WTC11 (cell line): ENCODE data around the gene POFUT2.

Source experiments
- AFF4 ChIP-seq: sonication (generic); formaldehyde crosslinking; IDR thresholded peaks from 2 replicates; pipeline ENCODE4 v1.8.1; 2023; ENCODE audit warnings: mild to moderate bottlenecking, missing genetic modification reagents, borderline replicate concordance
- CBFB ChIP-seq: sonication (generic); formaldehyde crosslinking; IDR thresholded peaks from 2 replicates; pipeline ENCODE4 v1.8.1; 2022; ENCODE audit warnings: mild to moderate bottlenecking, low read depth, missing genetic modification reagents
- CREM ChIP-seq: sonication (generic); formaldehyde crosslinking; IDR thresholded peaks from 2 replicates; pipeline ENCODE4 v1.8.1; 2022; ENCODE audit warnings: mild to moderate bottlenecking, missing genetic modification reagents, moderate library complexity
- CTCF ChIP-seq: fragments of 200-600 bp; IDR thresholded peaks from 2 replicates; pipeline ENCODE4 v1.8.0; 2022; ENCODE audit warnings: antibody characterized with exemption
- KAT7 ChIP-seq: sonication (generic); formaldehyde crosslinking; IDR thresholded peaks from 2 replicates; pipeline ENCODE4 v1.8.1; 2023; ENCODE audit warnings: missing genetic modification reagents, mild to moderate bottlenecking, borderline replicate concordance
- NR1H2 ChIP-seq: sonication (generic); formaldehyde crosslinking; IDR thresholded peaks from 2 replicates; pipeline ENCODE4 v1.9.0; 2021; ENCODE audit warnings: mild to moderate bottlenecking, moderate library complexity, missing genetic modification reagents
- PRDM15 ChIP-seq: sonication (generic); formaldehyde crosslinking; IDR thresholded peaks from 2 replicates; pipeline ENCODE4 v1.8.0; 2022; ENCODE audit warnings: missing genetic modification reagents
- RELA ChIP-seq: sonication (generic); formaldehyde crosslinking; IDR thresholded peaks from 2 replicates; pipeline ENCODE4 v1.8.1; 2022; ENCODE audit warnings: missing genetic modification reagents, mild to moderate bottlenecking, borderline replicate concordance
- TEAD4 ChIP-seq: sonication (generic); formaldehyde crosslinking; IDR thresholded peaks from 2 replicates; pipeline ENCODE4 v1.8.0; 2022; ENCODE audit warnings: mild to moderate bottlenecking, missing genetic modification reagents
- ZNF219 ChIP-seq: sonication (generic); formaldehyde crosslinking; IDR thresholded peaks from 2 replicates; pipeline ENCODE4 v1.8.0; 2023; ENCODE audit warnings: missing genetic modification reagents, mild to moderate bottlenecking, borderline replicate concordance
- TF ChIP-seq, protein P1 (sequence below): fragments of 250-450 bp; sonication (Bioruptor Pico); IDR thresholded peaks from 2 replicates; pipeline ENCODE4 v1.9.0; 2021; ENCODE audit warnings: mild to moderate bottlenecking
- TF ChIP-seq, protein P2 (sequence below): sonication (generic); formaldehyde crosslinking; IDR thresholded peaks from 2 replicates; pipeline ENCODE4 v1.8.0; 2022; ENCODE audit warnings: mild to moderate bottlenecking, missing genetic modification reagents
- TF ChIP-seq, protein P3 (sequence below): sonication (generic); formaldehyde crosslinking; IDR thresholded peaks from 2 replicates; pipeline ENCODE4 v1.8.1; 2022; ENCODE audit warnings: missing genetic modification reagents, borderline replicate concordance
- TF ChIP-seq, protein P4 (sequence below): sonication (generic); formaldehyde crosslinking; IDR thresholded peaks from 2 replicates; pipeline ENCODE4 v1.8.1; 2023; ENCODE audit warnings: mild to moderate bottlenecking, moderate library complexity, missing genetic modification reagents

- TF ChIP-seq, protein P1, sequence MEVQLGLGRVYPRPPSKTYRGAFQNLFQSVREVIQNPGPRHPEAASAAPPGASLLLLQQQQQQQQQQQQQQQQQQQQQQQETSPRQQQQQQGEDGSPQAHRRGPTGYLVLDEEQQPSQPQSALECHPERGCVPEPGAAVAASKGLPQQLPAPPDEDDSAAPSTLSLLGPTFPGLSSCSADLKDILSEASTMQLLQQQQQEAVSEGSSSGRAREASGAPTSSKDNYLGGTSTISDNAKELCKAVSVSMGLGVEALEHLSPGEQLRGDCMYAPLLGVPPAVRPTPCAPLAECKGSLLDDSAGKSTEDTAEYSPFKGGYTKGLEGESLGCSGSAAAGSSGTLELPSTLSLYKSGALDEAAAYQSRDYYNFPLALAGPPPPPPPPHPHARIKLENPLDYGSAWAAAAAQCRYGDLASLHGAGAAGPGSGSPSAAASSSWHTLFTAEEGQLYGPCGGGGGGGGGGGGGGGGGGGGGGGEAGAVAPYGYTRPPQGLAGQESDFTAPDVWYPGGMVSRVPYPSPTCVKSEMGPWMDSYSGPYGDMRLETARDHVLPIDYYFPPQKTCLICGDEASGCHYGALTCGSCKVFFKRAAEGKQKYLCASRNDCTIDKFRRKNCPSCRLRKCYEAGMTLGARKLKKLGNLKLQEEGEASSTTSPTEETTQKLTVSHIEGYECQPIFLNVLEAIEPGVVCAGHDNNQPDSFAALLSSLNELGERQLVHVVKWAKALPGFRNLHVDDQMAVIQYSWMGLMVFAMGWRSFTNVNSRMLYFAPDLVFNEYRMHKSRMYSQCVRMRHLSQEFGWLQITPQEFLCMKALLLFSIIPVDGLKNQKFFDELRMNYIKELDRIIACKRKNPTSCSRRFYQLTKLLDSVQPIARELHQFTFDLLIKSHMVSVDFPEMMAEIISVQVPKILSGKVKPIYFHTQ (CRISPR knock-in tag), result no peak
- TF ChIP-seq CTCF, result no peak
- TF ChIP-seq TEAD4 (CRISPR knock-in tag), result no peak
- TF ChIP-seq, protein P2, sequence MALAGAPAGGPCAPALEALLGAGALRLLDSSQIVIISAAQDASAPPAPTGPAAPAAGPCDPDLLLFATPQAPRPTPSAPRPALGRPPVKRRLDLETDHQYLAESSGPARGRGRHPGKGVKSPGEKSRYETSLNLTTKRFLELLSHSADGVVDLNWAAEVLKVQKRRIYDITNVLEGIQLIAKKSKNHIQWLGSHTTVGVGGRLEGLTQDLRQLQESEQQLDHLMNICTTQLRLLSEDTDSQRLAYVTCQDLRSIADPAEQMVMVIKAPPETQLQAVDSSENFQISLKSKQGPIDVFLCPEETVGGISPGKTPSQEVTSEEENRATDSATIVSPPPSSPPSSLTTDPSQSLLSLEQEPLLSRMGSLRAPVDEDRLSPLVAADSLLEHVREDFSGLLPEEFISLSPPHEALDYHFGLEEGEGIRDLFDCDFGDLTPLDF, result no peak
- TF ChIP-seq CREM, result no peak
- TF ChIP-seq, protein P3, sequence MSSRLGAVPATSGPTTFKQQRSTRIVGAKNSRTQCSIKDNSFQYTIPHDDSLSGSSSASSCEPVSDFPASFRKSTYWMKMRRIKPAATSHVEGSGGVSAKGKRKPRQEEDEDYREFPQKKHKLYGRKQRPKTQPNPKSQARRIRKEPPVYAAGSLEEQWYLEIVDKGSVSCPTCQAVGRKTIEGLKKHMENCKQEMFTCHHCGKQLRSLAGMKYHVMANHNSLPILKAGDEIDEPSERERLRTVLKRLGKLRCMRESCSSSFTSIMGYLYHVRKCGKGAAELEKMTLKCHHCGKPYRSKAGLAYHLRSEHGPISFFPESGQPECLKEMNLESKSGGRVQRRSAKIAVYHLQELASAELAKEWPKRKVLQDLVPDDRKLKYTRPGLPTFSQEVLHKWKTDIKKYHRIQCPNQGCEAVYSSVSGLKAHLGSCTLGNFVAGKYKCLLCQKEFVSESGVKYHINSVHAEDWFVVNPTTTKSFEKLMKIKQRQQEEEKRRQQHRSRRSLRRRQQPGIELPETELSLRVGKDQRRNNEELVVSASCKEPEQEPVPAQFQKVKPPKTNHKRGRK (CRISPR knock-in tag), result no peak
- TF ChIP-seq AFF4 (CRISPR knock-in tag), result no peak
- TF ChIP-seq, protein P4, sequence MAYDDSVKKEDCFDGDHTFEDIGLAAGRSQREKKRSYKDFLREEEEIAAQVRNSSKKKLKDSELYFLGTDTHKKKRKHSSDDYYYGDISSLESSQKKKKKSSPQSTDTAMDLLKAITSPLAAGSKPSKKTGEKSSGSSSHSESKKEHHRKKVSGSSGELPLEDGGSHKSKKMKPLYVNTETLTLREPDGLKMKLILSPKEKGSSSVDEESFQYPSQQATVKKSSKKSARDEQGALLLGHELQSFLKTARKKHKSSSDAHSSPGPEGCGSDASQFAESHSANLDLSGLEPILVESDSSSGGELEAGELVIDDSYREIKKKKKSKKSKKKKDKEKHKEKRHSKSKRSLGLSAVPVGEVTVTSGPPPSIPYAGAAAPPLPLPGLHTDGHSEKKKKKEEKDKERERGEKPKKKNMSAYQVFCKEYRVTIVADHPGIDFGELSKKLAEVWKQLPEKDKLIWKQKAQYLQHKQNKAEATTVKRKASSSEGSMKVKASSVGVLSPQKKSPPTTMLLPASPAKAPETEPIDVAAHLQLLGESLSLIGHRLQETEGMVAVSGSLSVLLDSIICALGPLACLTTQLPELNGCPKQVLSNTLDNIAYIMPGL (CRISPR knock-in tag), result no peak
- no peak for TF ChIP-seq KAT7 (CRISPR knock-in tag)
- TF ChIP-seq RELA (CRISPR knock-in tag), result no peak
- TF ChIP-seq ZNF219 (CRISPR knock-in tag), result no peak
- TF ChIP-seq PRDM15 (CRISPR knock-in tag), result no peak
- no peak for TF ChIP-seq CBFB (CRISPR knock-in tag)
- TF ChIP-seq NR1H2 (CRISPR knock-in tag), result no peak
These were observed 33.8 kb downstream of the POFUT2 start for GRCh38 chr21:45253633-45254459.
